Mesenchymal stem cell (in vitro differentiated cells and primary cell): Measurements from ENCODE around the gene TLE3.
A peak's percentile ranks its signal among the peaks of the same experiment; 100 is the strongest.

ENCODE experiments used
- DNase-seq: peaks from one replicate; pipeline ENCODE4 v3.0.0-alpha.2; 2013
- H2AFZ ChIP-seq: one replicate; pipeline ENCODE4 v1.6.1; 2013; ENCODE audit warnings: low read depth, mild to moderate bottlenecking, control low read depth, inconsistent platforms, low read length, moderate library complexity
- H2AK5ac ChIP-seq: 2 replicates; pipeline ENCODE4 v1.6.1; 2013; ENCODE audit warnings: low read length, moderate library complexity, mild to moderate bottlenecking, inconsistent platforms; ENCODE audit not compliant: severe bottlenecking
- H2BK120ac ChIP-seq: one replicate; pipeline ENCODE4 v1.6.1; 2013; ENCODE audit warnings: low read depth, mild to moderate bottlenecking, inconsistent platforms, low read length, moderate library complexity
- H2BK12ac ChIP-seq, 2 experiments: one replicate each; pipeline ENCODE4 v1.6.1; 2013; ENCODE audit warnings: inconsistent platforms in 2 of 2, low read length in 2 of 2, mild to moderate bottlenecking in 2 of 2, moderate library complexity in 2 of 2, control low read depth in 1 of 2
- H2BK15ac ChIP-seq: one replicate; pipeline ENCODE4 v1.6.1; 2013; ENCODE audit warnings: mild to moderate bottlenecking, low read depth, inconsistent platforms; ENCODE audit not compliant: poor library complexity, severe bottlenecking
- H2BK5ac ChIP-seq: 2 replicates; pipeline ENCODE4 v1.6.1; 2013; ENCODE audit warnings: low read depth, mild to moderate bottlenecking, low read length, control low read depth, inconsistent platforms; ENCODE audit not compliant: poor library complexity, severe bottlenecking
- H3K14ac ChIP-seq, 2 experiments: one replicate each; pipeline ENCODE4 v1.6.1; 2013; ENCODE audit warnings: inconsistent platforms in 2 of 2, low read length in 2 of 2, control low read depth in 1 of 2, mild to moderate bottlenecking in 1 of 2, moderate library complexity in 1 of 2
- H3K18ac ChIP-seq, 2 experiments: one replicate each; pipeline ENCODE4 v1.6.1; 2013; ENCODE audit warnings: inconsistent platforms in 2 of 2, low read length in 2 of 2, control low read depth in 1 of 2, low read depth in 1 of 2, mild to moderate bottlenecking in 1 of 2
- H3K23ac ChIP-seq, 2 experiments: one replicate each; pipeline ENCODE4 v1.6.1; 2013; ENCODE audit warnings: inconsistent platforms in 2 of 2, low read length in 2 of 2, mild to moderate bottlenecking in 2 of 2, moderate library complexity in 2 of 2, control low read depth in 1 of 2
- H3K27ac ChIP-seq: 2 replicates; pipeline ENCODE4 v1.5.1; 2013; ENCODE audit warnings: mild to moderate bottlenecking, moderate library complexity, low read length, control low read depth, inconsistent platforms; ENCODE audit not compliant: poor library complexity, severe bottlenecking
- H3K27me3 ChIP-seq, 2 experiments: 2 replicates each; pipeline versions ENCODE4 v1.6.1 to v1.7.0; 2013; ENCODE audit warnings: low read length in 2 of 2, mild to moderate bottlenecking in 2 of 2, moderate library complexity in 2 of 2, control low read depth in 1 of 2, inconsistent platforms in 1 of 2; ENCODE audit not compliant: control insufficient read depth in 1 of 2, insufficient read depth in 1 of 2
- H3K36me3 ChIP-seq, 2 experiments: 2 replicates each; pipeline versions ENCODE4 v1.6.1 to v1.7.0; 2013; ENCODE audit warnings: low read length in 2 of 2, control low read depth in 1 of 2, inconsistent platforms in 1 of 2, low read depth in 1 of 2, mild to moderate bottlenecking in 1 of 2; ENCODE audit not compliant: insufficient read depth in 2 of 2, control insufficient read depth in 1 of 2
- H3K4ac ChIP-seq, 2 experiments: one replicate each; pipeline ENCODE4 v1.6.1; 2013; ENCODE audit warnings: inconsistent platforms in 2 of 2, low read length in 2 of 2, mild to moderate bottlenecking in 2 of 2, moderate library complexity in 2 of 2, control low read depth in 1 of 2, low read depth in 1 of 2
- H3K4me1 ChIP-seq: 2 replicates; pipeline ENCODE4 v1.6.1; 2013; ENCODE audit warnings: low read depth, low read length, control low read depth; ENCODE audit not compliant: control insufficient read depth, insufficient read depth
- H3K4me2 ChIP-seq: 2 replicates; pipeline ENCODE4 v1.6.1; 2013; ENCODE audit warnings: low read length, mild to moderate bottlenecking, inconsistent platforms; ENCODE audit not compliant: poor library complexity, severe bottlenecking
- H3K4me3 ChIP-seq, 2 experiments: 2 replicates each; pipeline versions ENCODE4 v1.5.1 to v1.7.0; 2013; ENCODE audit warnings: low read length in 2 of 2, mild to moderate bottlenecking in 2 of 2, control low read depth in 1 of 2, low read depth in 1 of 2; ENCODE audit not compliant: insufficient read depth in 1 of 2
- H3K79me1 ChIP-seq: replicated peaks from 2 replicates; pipeline ENCODE4 v1.6.1; 2013; ENCODE audit warnings: mild to moderate bottlenecking, control low read depth, low read length, inconsistent platforms; ENCODE audit not compliant: poor library complexity, severe bottlenecking
- H3K9ac ChIP-seq: 2 replicates; pipeline ENCODE4 v1.7.0; 2013; ENCODE audit warnings: mild to moderate bottlenecking, low read length, moderate library complexity
- H3K9me3 ChIP-seq: 2 replicates; pipeline ENCODE4 v1.7.0; 2013; ENCODE audit warnings: mild to moderate bottlenecking, low read length; ENCODE audit not compliant: control insufficient read depth
- H4K8ac ChIP-seq: one replicate; pipeline ENCODE4 v1.6.1; 2013; ENCODE audit warnings: inconsistent platforms, mild to moderate bottlenecking, low read length, moderate library complexity
- H4K91ac ChIP-seq: one replicate; pipeline ENCODE4 v1.6.1; 2013; ENCODE audit warnings: mild to moderate bottlenecking, low read length, inconsistent platforms
- WGBS: methylation state at CpG from one replicate; pipeline ENCODE4 v1.1.7; 2013; ENCODE audit warnings: mixed read lengths; 5-methylcytosine and 5-hydroxymethylcytosine counted together

The TLE3 gene

DNA sequence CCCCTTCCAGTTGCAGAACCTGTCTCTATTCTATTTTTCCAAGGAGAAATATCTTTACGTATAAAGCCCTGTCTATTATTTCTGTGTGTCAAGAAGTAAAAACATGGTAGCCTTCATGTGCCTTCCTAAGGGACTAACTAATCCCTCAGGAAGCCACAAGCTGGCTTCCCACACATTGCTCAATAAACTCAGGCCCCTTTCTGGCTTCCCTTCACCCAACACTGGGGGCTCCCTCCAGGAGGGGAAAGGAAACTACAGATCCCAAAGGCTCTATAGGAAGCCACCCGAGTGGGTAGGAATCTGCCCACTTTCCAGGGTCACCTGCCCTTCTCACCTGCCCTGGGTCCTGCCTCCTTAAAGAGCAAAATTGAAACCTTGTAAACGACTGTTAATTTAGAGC is 4.6 kb downstream of the TLE3 start:
- H3K4me1 ChIP-seq: peaks cover 14% of the 10 kb centered on the region
- no peak overlapping the region for H2AFZ ChIP-seq
- H3K23ac ChIP-seq: no peak overlapping the region
- WGBS: 21% methylated on average over 3 of the region's 3 CpGs
- H2BK120ac ChIP-seq: no peak overlapping the region
- H3K9me3 ChIP-seq: no peaks in the 10 kb centered on the region
- H2BK12ac ChIP-seq: no peak overlapping the region
- peak; percentile 69 for DNase-seq
- H3K4me3 ChIP-seq: peak overlapping the region in 1 of 2 experiments; percentile 94
- peak overlapping the region in 1 of 2 experiments; percentile 18 for H3K18ac ChIP-seq
- peaks cover 50% of the 10 kb centered on the region for H3K79me1 ChIP-seq
- no peak overlapping the region for H3K4ac ChIP-seq
- H3K27ac ChIP-seq: no peak overlapping the region
- H4K8ac ChIP-seq: no peak overlapping the region
- H3K9ac ChIP-seq: no peak overlapping the region
- H3K27me3 ChIP-seq: no peaks in the 10 kb centered on the region
- H4K91ac ChIP-seq: peak overlapping the region; percentile 48
- no peak overlapping the region for H2BK5ac ChIP-seq
- no peak overlapping the region for H2BK15ac ChIP-seq
- H2AK5ac ChIP-seq: no peak overlapping the region
- H3K4me2 ChIP-seq: no peak overlapping the region
- peaks cover 14 to 47% of the 10 kb centered on the region in 2 experiments for H3K36me3 ChIP-seq
- H3K14ac ChIP-seq: peak overlapping the region in 1 of 2 experiments; percentile 18

DNA sequence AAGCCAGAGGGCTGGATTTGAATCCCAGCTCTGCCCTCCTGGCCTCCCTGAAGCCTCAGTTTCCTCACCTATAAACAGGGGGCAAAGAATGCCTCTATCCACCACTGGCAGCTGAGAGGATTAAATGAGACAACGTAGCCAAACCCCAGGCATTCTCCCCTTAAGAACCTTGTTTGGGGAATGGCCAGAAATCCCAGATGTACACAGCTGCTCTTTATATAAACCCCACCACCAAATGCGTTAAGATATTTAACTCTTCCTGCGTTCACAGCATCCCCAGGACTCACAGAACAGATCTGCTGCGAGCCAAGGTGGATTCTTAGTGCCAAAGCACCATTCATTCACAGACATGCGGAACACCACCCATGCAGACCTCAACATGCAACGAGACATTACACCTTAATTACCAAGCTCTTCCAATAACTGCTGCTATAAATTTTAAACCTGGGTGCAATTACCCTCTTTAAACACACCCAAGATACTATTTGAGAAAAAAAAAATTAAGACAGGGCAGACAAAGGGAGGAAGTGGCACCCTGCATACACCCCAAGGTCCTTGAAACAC is 5.2 kb downstream of the TLE3 start:
- H3K9me3 ChIP-seq: no peaks in the 10 kb centered on the region
- peaks cover 51% of the 10 kb centered on the region for H3K79me1 ChIP-seq
- no peak overlapping the region for H2BK5ac ChIP-seq
- H3K27ac ChIP-seq: no peak overlapping the region
- DNase-seq: peak; percentile 58
- peak overlapping the region in 1 of 2 experiments; percentile 51 for H2BK12ac ChIP-seq
- H3K23ac ChIP-seq: peak overlapping the region in 1 of 2 experiments; percentile 34
- H4K91ac ChIP-seq: no peak overlapping the region
- peak overlapping the region; percentile 67 to 75 for H3K18ac ChIP-seq
- peaks cover 14% of the 10 kb centered on the region for H3K4me1 ChIP-seq
- WGBS: 60% methylated on average over 6 of the region's 6 CpGs
- H3K27me3 ChIP-seq: no peaks in the 10 kb centered on the region
- peak overlapping the region in 1 of 2 experiments; percentile 40 for H3K4ac ChIP-seq
- no peak overlapping the region for H2BK15ac ChIP-seq
- no peak overlapping the region for H3K4me3 ChIP-seq
- no peak overlapping the region for H3K9ac ChIP-seq
- H4K8ac ChIP-seq: peak overlapping the region; percentile 3
- H3K36me3 ChIP-seq: peaks cover 19 to 53% of the 10 kb centered on the region in 2 experiments
- peak overlapping the region in 1 of 2 experiments; percentile 53 for H3K14ac ChIP-seq
- no peak overlapping the region for H2AFZ ChIP-seq
- no peak overlapping the region for H2BK120ac ChIP-seq
- H2AK5ac ChIP-seq: no peak overlapping the region
- no peak overlapping the region for H3K4me2 ChIP-seq

DNA sequence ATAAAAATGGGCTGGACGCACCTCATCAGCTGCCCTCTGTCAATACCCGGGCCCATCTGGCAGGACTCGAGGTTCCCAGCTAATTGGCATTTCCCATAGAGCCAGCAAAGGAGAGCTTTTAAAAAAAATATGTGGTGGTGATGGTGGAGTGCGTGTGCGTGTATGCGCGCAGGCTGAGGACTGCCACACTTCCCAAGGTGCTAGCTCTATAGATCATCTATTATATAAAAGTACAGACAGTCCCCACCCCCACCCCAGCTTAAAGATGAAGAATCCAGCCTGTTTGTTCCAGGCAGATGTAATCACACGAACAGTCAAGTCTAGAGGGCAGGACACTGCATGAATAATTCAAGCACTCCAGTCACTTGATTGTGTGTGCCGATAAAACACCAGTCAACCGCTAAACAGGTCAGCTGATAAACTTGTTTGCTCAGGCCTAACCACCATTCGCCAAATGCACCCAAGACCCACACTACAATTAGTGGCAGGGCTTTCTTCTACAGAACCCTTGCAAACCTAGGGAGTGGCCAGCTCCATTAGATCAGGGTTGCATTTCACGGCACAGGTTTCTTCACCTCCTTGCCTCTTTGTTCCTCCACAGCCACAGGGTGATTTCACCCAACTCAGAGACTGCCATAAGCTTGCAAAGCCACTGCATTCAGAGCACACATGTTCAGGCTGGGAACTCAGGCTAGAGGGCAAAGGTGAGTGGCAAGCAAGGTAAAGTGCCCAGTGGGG is 5.8 kb downstream of the TLE3 start:
- Histone ChIP-seq H3K27ac (no peak overlapping the region), H3K23ac (peak overlapping the region in 1 of 2 experiments; percentile 34), H2BK12ac (peak overlapping the region in 1 of 2 experiments; percentile 51), H3K36me3 (peaks cover 24 to 59% of the 10 kb centered on the region in 2 experiments), H3K9me3 (no peaks in the 10 kb centered on the region), H4K8ac (peak overlapping the region; percentile 59), H2AFZ (no peak overlapping the region), H3K14ac (peak overlapping the region in 1 of 2 experiments; percentile 44), H4K91ac (no peak overlapping the region), H3K18ac (peak overlapping the region; percentile 67 to 75), H2BK5ac (no peak overlapping the region), H3K4me1 (peaks cover 14% of the 10 kb centered on the region), H3K9ac (no peak overlapping the region), H3K79me1 (peaks cover 56% of the 10 kb centered on the region), H3K4me2 (no peak overlapping the region), H2AK5ac (no peak overlapping the region), H3K27me3 (no peaks in the 10 kb centered on the region), H2BK15ac (no peak overlapping the region), H3K4ac (peak overlapping the region in 1 of 2 experiments; percentile 40), H2BK120ac (no peak overlapping the region), H3K4me3 (no peak overlapping the region)
- peak; percentile 65 for DNase-seq
- 59% methylated on average over 11 of the region's 12 CpGs for WGBS
